Caco-2 (cell line): ENCODE results near the gene DAB1. TPM values are rescaled to one million over a fixed set of nuclear protein-coding genes. Genes with fewer than 3 reads are reported as not detected.
A peak's percentile ranks its signal among the peaks of the same experiment; 100 is the strongest.

Source experiments
- BruUV-seq: library from RNA; stranded (reverse); fragments of 400-500 nt; replicated peaks from 2 replicates; lab custom pipeline; 2021; lab: Mats Ljungman, UMichigan
- CTCF ChIA-PET: fragments of 300-600 bp; sonication (Branson Sonifier 250); formaldehyde crosslinking; loops from one replicate; lab custom pipeline; 2022; ENCODE audit warnings: antibody characterized with exemption; lab: Charles Lee
- POLR2A ChIA-PET: fragments of 300-600 bp; sonication (Branson Sonifier 250); formaldehyde crosslinking; loops from one replicate; lab custom pipeline; 2022; ENCODE audit warnings: antibody characterized with exemption; lab: Charles Lee
- DNase-seq, 2 experiments: peaks; one replicate each; pipeline versions ENCODE4 v3.0.0 to v3.0.0-alpha.2; 2020 to 2022
- H3K27me3 ChIP-seq: replicated peaks from 2 replicates; pipeline ENCODE4 v1.6.0; 2011; ENCODE audit warnings: low read length; ENCODE audit not compliant: control insufficient read depth, insufficient read depth
- H3K36me3 ChIP-seq: 2 replicates; pipeline ENCODE4 v1.5.1; 2011; ENCODE audit warnings: low read length; ENCODE audit not compliant: control insufficient read depth, insufficient read depth
- H3K4me1 ChIP-seq: fragments of 250-450 bp; sonication (Bioruptor Pico); 2 replicates; pipeline ENCODE4 v1.5.1; 2020; ENCODE audit warnings: mild to moderate bottlenecking
- H3K4me3 ChIP-seq: 2 replicates; pipeline ENCODE4 v1.5.1; 2011; ENCODE audit warnings: low read depth, mild to moderate bottlenecking, control low read depth, low read length
- H3K9me3 ChIP-seq: fragments of 250-450 bp; sonication (Bioruptor Pico); 2 replicates; pipeline ENCODE4 v1.5.1; 2020; ENCODE audit warnings: mild to moderate bottlenecking, moderate library complexity
- H3K27ac Mint-ChIP-seq: one replicate; pipeline ENCODE4 v1.8.0; 2022; ENCODE audit warnings: mixed read lengths; ENCODE audit not compliant: unreplicated experiment
- H3K27me3 Mint-ChIP-seq: one replicate; pipeline ENCODE4 v1.8.0; 2022; ENCODE audit warnings: mixed read lengths; ENCODE audit not compliant: insufficient read depth, unreplicated experiment
- H3K36me3 Mint-ChIP-seq: one replicate; pipeline ENCODE4 v1.8.0; 2022; ENCODE audit warnings: mild to moderate bottlenecking, mixed read lengths; ENCODE audit not compliant: insufficient read depth, unreplicated experiment
- H3K4me1 Mint-ChIP-seq: one replicate; pipeline ENCODE4 v1.8.0; 2022; ENCODE audit warnings: low read depth, mixed read lengths; ENCODE audit not compliant: unreplicated experiment
- H3K4me3 Mint-ChIP-seq: one replicate; pipeline ENCODE4 v1.8.0; 2022; ENCODE audit warnings: mild to moderate bottlenecking, moderate library complexity, mixed read lengths; ENCODE audit not compliant: unreplicated experiment
- H3K9me3 Mint-ChIP-seq: one replicate; pipeline ENCODE4 v1.8.0; 2022; ENCODE audit warnings: mixed read lengths; ENCODE audit not compliant: unreplicated experiment
- intact Hi-C: fragments of 100-400 bp; cut with micrococcal nuclease; formaldehyde crosslinking; loops from one replicate; pipeline ENCODE4 v1.10.0; 2022; ENCODE audit not compliant: unreplicated experiment
- total RNA-seq: library from RNA; stranded (reverse); gene quantifications from 2 replicates; pipeline ENCODE4 v1.2.3, GENCODE V29; 2022
- TF ChIP-seq, protein P1 (sequence below), 2 experiments: fragments of 200-600 bp in 1 of 2; IDR thresholded peaks; 1 replicate in 1 of 2; 2 replicates in 1 of 2; pipeline versions ENCODE4 v1.5.1 to v1.8.0; 2011 to 2022; ENCODE audit warnings: antibody characterized with exemption in 1 of 2, control low read depth in 1 of 2, inconsistent platforms in 1 of 2, low read depth in 1 of 2, low read length in 1 of 2, mild to moderate bottlenecking in 1 of 2, moderate library complexity in 1 of 2; ENCODE audit not compliant: insufficient read depth in 1 of 2, severe bottlenecking in 1 of 2, unreplicated experiment in 1 of 2

Gene DAB1
- total RNA-seq, 1 experiment from 2014 or later = 0.32 TPM

DNA sequence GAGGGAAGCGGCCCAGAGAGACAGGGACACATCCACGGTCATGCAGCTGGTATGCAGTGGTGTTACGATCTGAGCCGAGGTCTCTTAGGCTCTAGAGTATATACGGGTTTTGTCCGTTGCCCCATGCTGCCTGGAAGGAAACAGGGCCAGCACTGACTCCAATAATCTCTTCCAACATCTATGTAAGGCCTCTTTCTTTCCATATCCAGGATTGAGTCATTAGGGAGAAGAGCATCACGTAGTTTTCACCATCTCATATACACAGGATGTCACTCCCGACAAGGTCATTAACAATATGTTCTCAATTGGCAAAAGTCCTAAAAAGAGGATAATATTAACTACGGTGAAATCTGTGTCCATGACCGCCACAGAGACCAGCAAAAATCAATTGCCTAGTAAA is 462.4 kb downstream of the DAB1 start:
- no peak for DNase-seq
- BruUV-seq = no TSS peak
- POLR2A ChIA-PET = no interaction called here

GRCh38 chr1:56958526-56958925 is 465.3 kb downstream of the DAB1 start:
- Mint-ChIP-seq H3K9me3 (no peaks in the 10 kb centered on the region), H3K36me3 (no peaks in the 10 kb centered on the region), H3K27me3 (no peaks in the 10 kb centered on the region), H3K4me3 (peak overlapping the region; percentile 28), H3K27ac (no peak overlapping the region), H3K4me1 (peaks cover 18% of the 10 kb centered on the region)
- Histone ChIP-seq H3K4me1 (peaks cover 20% of the 10 kb centered on the region), H3K4me3 (no peak overlapping the region), H3K9me3 (no peaks in the 10 kb centered on the region), H3K36me3 (no peaks in the 10 kb centered on the region), H3K27me3 (no peaks in the 10 kb centered on the region)
- DNase-seq = peak in 1 of 2 experiments; percentile 44
- no TSS peak for BruUV-seq
- CTCF ChIA-PET = no interaction called here
- TF ChIP-seq, protein P1, sequence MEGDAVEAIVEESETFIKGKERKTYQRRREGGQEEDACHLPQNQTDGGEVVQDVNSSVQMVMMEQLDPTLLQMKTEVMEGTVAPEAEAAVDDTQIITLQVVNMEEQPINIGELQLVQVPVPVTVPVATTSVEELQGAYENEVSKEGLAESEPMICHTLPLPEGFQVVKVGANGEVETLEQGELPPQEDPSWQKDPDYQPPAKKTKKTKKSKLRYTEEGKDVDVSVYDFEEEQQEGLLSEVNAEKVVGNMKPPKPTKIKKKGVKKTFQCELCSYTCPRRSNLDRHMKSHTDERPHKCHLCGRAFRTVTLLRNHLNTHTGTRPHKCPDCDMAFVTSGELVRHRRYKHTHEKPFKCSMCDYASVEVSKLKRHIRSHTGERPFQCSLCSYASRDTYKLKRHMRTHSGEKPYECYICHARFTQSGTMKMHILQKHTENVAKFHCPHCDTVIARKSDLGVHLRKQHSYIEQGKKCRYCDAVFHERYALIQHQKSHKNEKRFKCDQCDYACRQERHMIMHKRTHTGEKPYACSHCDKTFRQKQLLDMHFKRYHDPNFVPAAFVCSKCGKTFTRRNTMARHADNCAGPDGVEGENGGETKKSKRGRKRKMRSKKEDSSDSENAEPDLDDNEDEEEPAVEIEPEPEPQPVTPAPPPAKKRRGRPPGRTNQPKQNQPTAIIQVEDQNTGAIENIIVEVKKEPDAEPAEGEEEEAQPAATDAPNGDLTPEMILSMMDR (IDR thresholded peaks at IDR 0.05; ENCODE audit: insufficient read depth in 1 of 2, low read depth in 1 of 2, low read length in 1 of 2, severe bottlenecking in 1 of 2, unreplicated experiment in 1 of 2) = no peak
- POLR2A ChIA-PET = no interaction called here
- intact Hi-C loops = no loop called here

More for the DNA sequence above, 462.4 kb downstream of the DAB1 start:
- H3K27me3 ChIP-seq = no peaks in the 10 kb centered on the region
- no peaks in the 10 kb centered on the region for H3K36me3 ChIP-seq
- CTCF ChIA-PET = no interaction called here
- Mint-ChIP-seq H3K36me3 (no peaks in the 10 kb centered on the region), H3K27me3 (no peaks in the 10 kb centered on the region), H3K9me3 (no peaks in the 10 kb centered on the region), H3K4me3 (no peak overlapping the region), H3K27ac (no peak overlapping the region), H3K4me1 (peaks cover 27% of the 10 kb centered on the region)
- H3K9me3 ChIP-seq = no peaks in the 10 kb centered on the region
- TF ChIP-seq, protein P1 (IDR thresholded peaks at IDR 0.05; ENCODE audit: insufficient read depth in 1 of 2, low read depth in 1 of 2, low read length in 1 of 2, severe bottlenecking in 1 of 2, unreplicated experiment in 1 of 2) = no peak
- H3K4me1 ChIP-seq = peaks cover 20% of the 10 kb centered on the region
- no peak overlapping the region for H3K4me3 ChIP-seq
- intact Hi-C loops = no loop called here

DNA sequence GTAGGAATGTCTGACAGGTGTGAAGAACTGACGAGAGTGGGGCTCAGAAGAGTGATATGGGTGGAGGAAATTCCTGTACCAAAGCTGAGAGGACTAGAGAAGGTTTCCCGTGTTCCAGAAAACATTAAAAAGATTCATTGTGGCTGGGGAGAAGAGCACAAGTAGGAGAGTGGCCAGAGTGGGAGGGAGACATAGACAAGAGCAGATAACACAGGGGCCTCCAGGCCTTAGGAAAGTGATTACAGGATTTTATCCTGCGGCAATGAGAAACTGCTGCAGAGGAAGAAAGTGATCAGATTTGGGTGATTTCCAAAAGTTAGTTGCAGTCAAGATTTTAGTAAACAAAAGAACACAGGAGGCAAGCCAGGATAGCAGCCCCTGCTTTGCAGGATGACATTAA is 465.9 kb downstream of the DAB1 start:
- peak overlapping the region; percentile 79 for H3K27ac Mint-ChIP-seq
- CTCF ChIA-PET = no interaction called here
- BruUV-seq = no TSS peak
- no peak overlapping the region for H3K4me3 ChIP-seq
- no peaks in the 10 kb centered on the region for H3K36me3 Mint-ChIP-seq
- H3K4me1 Mint-ChIP-seq = peaks cover 18% of the 10 kb centered on the region
- no peaks in the 10 kb centered on the region for H3K36me3 ChIP-seq
- POLR2A ChIA-PET = no interaction called here
- TF ChIP-seq, protein P1 (IDR thresholded peaks at IDR 0.05; ENCODE audit: insufficient read depth in 1 of 2, low read depth in 1 of 2, low read length in 1 of 2, severe bottlenecking in 1 of 2, unreplicated experiment in 1 of 2) = no peak
- no peaks in the 10 kb centered on the region for H3K9me3 ChIP-seq
- peak overlapping the region; percentile 28 for H3K4me3 Mint-ChIP-seq
- H3K27me3 ChIP-seq = no peaks in the 10 kb centered on the region
- peaks cover 20% of the 10 kb centered on the region for H3K4me1 ChIP-seq
- intact Hi-C loops = no loop called here
- no peaks in the 10 kb centered on the region for H3K9me3 Mint-ChIP-seq
- H3K27me3 Mint-ChIP-seq = no peaks in the 10 kb centered on the region
- DNase-seq = no peak
